ENCODE results near the gene TMEM61.

Gene TMEM61

GRCh38 chr1:55038552-55038838, 58.1 kb downstream of the TMEM61 start:
- DNase-seq (ENCODE audit: low spot score) = no peak
- TF ChIP-seq CTCF (IDR thresholded peaks at IDR 0.05) = no peak
- no peak overlapping the region for H3K27ac ChIP-seq
- no peak overlapping the region for H3K4me3 ChIP-seq

GRCh38 chr1:55038974-55039341, 58.5 kb downstream of the TMEM61 start:
- no peak overlapping the region for H3K27ac ChIP-seq
- TF ChIP-seq CTCF (IDR thresholded peaks at IDR 0.05) = no peak
- no peak for DNase-seq (ENCODE audit: low spot score)
- H3K4me3 ChIP-seq = no peak overlapping the region

- H3K4me3 ChIP-seq = peak within 1 kb of the TSS; percentile 58
- TF ChIP-seq CTCF (IDR thresholded peaks at IDR 0.05) = no peak
- no peak for DNase-seq (ENCODE audit: low spot score)
- no peak within 1 kb of the TSS for H3K27ac ChIP-seq
Measured at GRCh38 chr1:55039342-55040082, 59.1 kb downstream of the TMEM61 start, which contains the start of gene PCSK9. Gene PCSK9, plus strand, starts transcription at chr1:55039548. Its CDS starts 290 bp downstream, at chr1:55039838.

GRCh38 chr1:55040083-55040932, 59.9 kb downstream of the TMEM61 start:
- DNase-seq (ENCODE audit: low spot score) = no peak
- no peak overlapping the region for H3K27ac ChIP-seq

GRCh38 chr1:55040933-55041494, 60.6 kb downstream of the TMEM61 start:
- no peak for TF ChIP-seq CTCF (IDR thresholded peaks at IDR 0.05)
- no peak for DNase-seq (ENCODE audit: low spot score)
- H3K27ac ChIP-seq = no peak overlapping the region
- no peak overlapping the region for H3K4me3 ChIP-seq

More at GRCh38 chr1:55040083-55040932, 59.9 kb downstream of the TMEM61 start:
- no peak for TF ChIP-seq CTCF (IDR thresholded peaks at IDR 0.05)
- H3K4me3 ChIP-seq = peak overlapping the region; percentile 58

- H3K27ac ChIP-seq = no peak overlapping the region
- no peak for TF ChIP-seq CTCF (IDR thresholded peaks at IDR 0.05)
- DNase-seq (ENCODE audit: low spot score) = no peak
- H3K4me3 ChIP-seq = no peak overlapping the region
Measured at GRCh38 chr1:55041613-55042012, 61.2 kb downstream of the TMEM61 start.

Data from coronary artery (tissue), 2 donors.